Erythroblast (primary cell): ENCODE results near the gene IMPG2.

Experiments
- GATA1 ChIP-seq: IDR thresholded peaks from 2 replicates; pipeline ENCODE4 v1.6.1; 2011; ENCODE audit warnings: low read depth, mild to moderate bottlenecking, control low read depth, low read length, moderate library complexity
- POLR2A ChIP-seq: IDR thresholded peaks from 2 replicates; pipeline ENCODE4 v1.6.1; 2011; ENCODE audit warnings: mild to moderate bottlenecking, low read length

- no peak for TF ChIP-seq POLR2A
- no peak for TF ChIP-seq GATA1
Measured at GRCh38 chr3:101183151-101183550, 137.2 kb downstream of the IMPG2 start.
